Kidney (tissue), 14 donors: ENCODE measurements around the gene CMSS1. TPM values are rescaled to one million over a fixed set of nuclear protein-coding genes. Genes with fewer than 3 reads are reported as not detected.

Experiments used
- DNase-seq, 5 donors: peaks; one replicate each; pipeline ENCODE4 v3.0.0-alpha.2; 2013 to 2020
- FAIRE-seq: peaks from 2 replicates; lab custom pipeline; 2012; peaks lifted over from hg19 to GRCh38; lab: Jason Lieb, UNC
- H3K27ac ChIP-seq, 2 donors: one replicate each; pipeline ENCODE4 v1.7.0; 2013; ENCODE audit warnings: low read depth in 2 of 2, low read length in 2 of 2, inconsistent platforms in 1 of 2
- H3K27me3 ChIP-seq: one replicate; pipeline ENCODE4 v1.7.1; 2013; ENCODE audit warnings: low read length, inconsistent platforms; ENCODE audit not compliant: control insufficient read depth, insufficient read depth
- H3K36me3 ChIP-seq, 3 donors: one replicate each; pipeline versions ENCODE4 v1.7.0 to v1.7.1; 2013; ENCODE audit warnings: low read length in 3 of 3, control low read depth in 1 of 3, inconsistent platforms in 1 of 3; ENCODE audit not compliant: insufficient read depth in 3 of 3, control insufficient read depth in 2 of 3
- H3K4me1 ChIP-seq, 3 donors: one replicate each; pipeline versions ENCODE4 v1.7.0 to v1.7.1; 2013; ENCODE audit warnings: low read length in 3 of 3, inconsistent platforms in 1 of 3, low read depth in 1 of 3; ENCODE audit not compliant: control insufficient read depth in 2 of 3, insufficient read depth in 2 of 3
- H3K4me3 ChIP-seq, 3 donors: one replicate each; pipeline versions ENCODE4 v1.7.0 to v1.8.1; 2013; ENCODE audit warnings: low read length in 3 of 3, control low read depth in 1 of 3, inconsistent platforms in 1 of 3
- H3K9ac ChIP-seq, 3 donors: one replicate each; pipeline versions ENCODE4 v1.7.0 to v1.7.1; 2013; ENCODE audit warnings: low read length in 3 of 3, control low read depth in 1 of 3, inconsistent platforms in 1 of 3
- H3K9me3 ChIP-seq, 3 donors: one replicate each; pipeline versions ENCODE4 v1.7.0 to v1.7.1; 2013; ENCODE audit warnings: low read length in 3 of 3, control low read depth in 1 of 3, inconsistent platforms in 1 of 3; ENCODE audit not compliant: control insufficient read depth in 2 of 3, insufficient read depth in 1 of 3
- CTCF ChIP-seq: IDR thresholded peaks from 3 replicates; pipeline ENCODE4 v1.5.1; 2012; ENCODE audit warnings: mild to moderate bottlenecking, moderate library complexity, borderline replicate concordance; ENCODE audit not compliant: insufficient read depth; ENCODE audit errors: extremely low read depth
- intact Hi-C: fragments of 100-400 bp; cut with DNase I; formaldehyde crosslinking; loops from one replicate; pipeline ENCODE4 v1.11.1; 2022
- polyA plus RNA-seq: library from polyadenylated mRNA; stranded (reverse); fragments of 350-450 nt; fragmentation: Illumina TruSeq; extraction: RNeasy Lipid Tissue Mini Kit (QIAGEN cat#74804); gene quantifications from one replicate; pipeline ENCODE4 v1.2.3, GENCODE V29; 2014; ENCODE audit warnings: low read depth, low replicate concordance; ENCODE audit not compliant: insufficient read depth
- total RNA-seq: library from RNA; stranded (reverse); fragmentation: NEBNext Ultra II Directional; extraction: Animal tissue kit (Norgen Biotek cat#: 25700); gene quantifications from one replicate; pipeline ENCODE4 v1.2.1, GENCODE V29; 2021
- donor health status: control.
- donor health status: control.
- donor health status: control.
- donor health status: control.
- donor health status: control.
- donor health status: DM: yes; HTN: yes; CAD: no.
- donor health status: Normal renal cell carcinoma (clear cell type).

Gene CMSS1
- total and polyA plus RNA-seq, 2 donors from 2014 or later, result 26.4 to 27.0 TPM

- Histone ChIP-seq H3K4me1 (no peaks in the 10 kb centered on the region), H3K4me3 (no peak overlapping the region), H3K27ac (no peak overlapping the region), H3K9ac (no peak overlapping the region), H3K27me3 (no peaks in the 10 kb centered on the region), H3K36me3 (no peaks in the 10 kb centered on the region), H3K9me3 (no peaks in the 10 kb centered on the region)
- FAIRE-seq (no peak), DNase-seq (no peak)
- intact Hi-C loops, result no loop called here
- no peak for TF ChIP-seq CTCF
These were observed 78.2 kb downstream of the CMSS1 start for GRCh38 chr3:99895703-99896441.

GRCh38 chr3:99896482-99896881, 78.8 kb downstream of the CMSS1 start:
- Histone ChIP-seq H3K9me3 (no peaks in the 10 kb centered on the region), H3K36me3 (no peaks in the 10 kb centered on the region), H3K4me3 (no peak overlapping the region), H3K27ac (no peak overlapping the region), H3K4me1 (peaks cover 0 to 3% (median 0%) of the 10 kb centered on the region in 3 donors), H3K9ac (no peak overlapping the region), H3K27me3 (no peaks in the 10 kb centered on the region)
- DNase-seq (no peak), FAIRE-seq (no peak)
- intact Hi-C loops, result no loop called here
- TF ChIP-seq CTCF, result no peak

GRCh38 chr3:99899603-99900002, 81.9 kb downstream of the CMSS1 start:
- peaks cover 0 to 5% (median 5%) of the 10 kb centered on the region in 3 donors for H3K4me1 ChIP-seq
- TF ChIP-seq CTCF, result no peak
- FAIRE-seq, result no peak
- intact Hi-C loops, result no loop called here
- no peak for DNase-seq
- H3K36me3 ChIP-seq, result no peaks in the 10 kb centered on the region
- H3K9me3 ChIP-seq, result no peaks in the 10 kb centered on the region
- H3K4me3 ChIP-seq, result no peak overlapping the region
- H3K27me3 ChIP-seq, result no peaks in the 10 kb centered on the region
- H3K9ac ChIP-seq, result no peak overlapping the region
- H3K27ac ChIP-seq, result no peak overlapping the region
